Stimulated activated CD4-positive, alpha-beta T cell treated with anti-CD3 and anti-CD28 coated beads, Interleukin-12 subunit alpha, Interleukin-12 subunit beta, amount 100 ng/mL, for 4 hours (primary cell): Measurements from ENCODE around the gene VAV2.
"Not testable (repeated sequence)": the region's sequence is repeated elsewhere in the genome, so short reads cannot be mapped to it uniquely, and the experiment has no call there.

ENCODE experiments used
- DNase-seq: peaks from one replicate; pipeline ENCODE4 v3.0.0-alpha.2; 2020

The VAV2 gene

GRCh38 chr9:133777068-133777791 lies 214.9 kb downstream of the VAV2 start:
- no peak for DNase-seq

DNA sequence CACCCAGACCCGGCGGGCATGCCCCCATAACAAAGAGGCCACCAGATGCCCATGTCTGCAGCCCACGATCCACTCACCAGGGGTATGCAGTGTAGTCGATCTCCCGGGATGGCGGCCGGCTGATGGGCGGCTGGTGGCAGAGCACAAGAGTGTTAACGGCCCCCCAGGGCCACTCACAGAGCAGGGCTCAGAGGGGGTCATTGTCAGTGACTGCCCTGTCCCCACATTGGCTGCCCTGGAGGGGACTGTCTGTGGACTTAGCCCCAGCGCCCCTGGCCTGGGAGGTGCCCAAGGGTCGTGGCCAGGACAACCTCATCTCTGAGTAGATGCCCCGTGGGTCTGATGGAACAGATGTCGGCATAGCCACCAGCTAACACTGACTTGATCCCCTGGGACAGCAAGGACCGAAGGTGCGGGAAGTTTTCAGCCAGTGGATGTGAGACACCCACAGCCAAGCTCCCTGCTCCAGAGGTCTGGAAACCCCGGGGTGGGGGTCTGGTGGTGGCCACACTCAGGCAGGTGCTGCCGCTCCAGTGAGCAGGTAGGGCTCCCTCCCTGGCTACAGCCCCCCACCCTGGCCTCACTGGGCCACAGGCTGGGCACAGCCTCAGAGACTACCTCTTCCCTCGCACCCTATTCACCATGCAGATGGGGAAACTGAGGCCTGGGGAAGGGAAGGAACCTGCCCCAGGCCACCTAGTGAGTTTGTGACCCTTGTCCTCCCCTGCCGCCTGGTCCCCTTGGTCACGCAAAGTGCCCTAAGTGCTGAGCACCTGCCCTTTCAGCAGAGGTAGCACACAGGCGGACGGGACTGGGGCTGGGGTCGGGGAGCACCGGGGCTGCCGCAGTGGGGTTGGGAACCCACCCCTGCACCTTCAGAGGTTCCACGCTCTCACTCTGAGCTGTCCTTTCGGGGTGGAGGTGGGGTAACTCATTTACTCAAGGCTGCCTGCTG lies 215.9 kb downstream of the VAV2 start:
- no peak for DNase-seq

DNA sequence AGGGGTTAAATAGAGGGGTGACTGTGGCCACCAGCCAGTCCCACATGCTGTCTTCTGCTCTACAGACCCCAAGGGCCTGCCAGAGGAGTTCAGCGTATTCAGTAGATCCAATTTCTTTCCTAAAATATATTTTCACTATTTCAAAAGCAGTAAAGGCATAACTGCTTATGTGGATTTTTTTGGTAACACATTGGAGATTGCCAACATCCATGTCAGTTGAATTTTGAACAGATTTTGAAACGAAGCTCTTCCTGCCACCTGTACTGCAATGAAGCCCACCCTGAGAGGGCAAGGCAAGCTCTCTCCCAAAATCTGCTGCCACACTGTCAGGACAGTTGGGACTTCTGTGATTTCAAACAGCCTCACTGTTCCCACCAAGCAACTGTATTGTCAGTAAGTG lies 216.8 kb downstream of the VAV2 start:
- no peak for DNase-seq

- DNase-seq: no peak
These were observed 217.3 kb downstream of the VAV2 start for GRCh38 chr9:133774799-133775198.

- no peak for DNase-seq
These were observed 218.1 kb downstream of the VAV2 start for GRCh38 chr9:133773889-133774655.

- no peak for DNase-seq
These were observed 219.5 kb downstream of the VAV2 start for GRCh38 chr9:133772581-133772980.

- DNase-seq: no peak
These were observed 220.3 kb downstream of the VAV2 start for GRCh38 chr9:133771486-133772482.

DNA sequence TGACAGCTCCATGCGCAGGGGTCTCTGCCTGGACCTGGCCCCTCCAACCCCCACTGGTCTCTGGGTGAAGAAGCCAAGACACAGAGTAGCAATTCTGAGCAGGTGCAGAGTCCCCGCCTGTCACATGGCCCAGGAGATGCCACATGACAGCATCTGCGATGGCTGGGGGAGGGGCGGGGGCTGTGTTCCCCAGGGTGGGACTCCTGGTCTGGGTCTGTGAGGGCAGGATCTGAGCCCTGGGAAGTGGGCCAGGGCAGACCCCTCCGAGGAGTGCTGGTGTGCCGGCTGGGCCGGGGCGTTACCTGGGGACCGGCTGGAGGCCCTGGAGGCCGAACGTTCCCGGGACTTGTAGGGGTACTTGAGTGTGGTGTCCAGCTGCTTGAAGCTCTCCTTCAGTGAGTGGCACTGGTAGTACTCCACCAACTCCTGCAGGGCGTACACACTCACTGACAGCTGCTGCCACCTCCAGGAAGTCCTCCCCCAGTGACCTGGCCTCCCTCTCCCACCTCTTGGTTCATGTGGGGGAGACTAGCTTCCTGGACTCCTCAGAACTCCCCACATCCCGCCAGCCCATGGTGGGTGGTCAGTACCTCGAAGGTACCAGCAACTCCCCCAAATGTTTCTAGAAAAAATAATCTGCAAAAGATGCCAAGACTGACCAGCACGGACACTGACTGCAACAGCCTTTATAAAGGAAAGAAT lies 221.9 kb downstream of the VAV2 start:
- DNase-seq: no peak

GRCh38 chr9:133769511-133770075 lies 222.5 kb downstream of the VAV2 start:
- no peak for DNase-seq

GRCh38 chr9:133768859-133769510 lies 223.1 kb downstream of the VAV2 start:
- DNase-seq: no peak

- DNase-seq: no peak
These were observed 223.7 kb downstream of the VAV2 start for GRCh38 chr9:133768371-133768858.

- no peak for DNase-seq
These were observed 224.5 kb downstream of the VAV2 start for GRCh38 chr9:133767625-133768024.

- no peak for DNase-seq
These were observed 225.1 kb downstream of the VAV2 start for GRCh38 chr9:133767008-133767407.

GRCh38 chr9:133766234-133766633 lies 225.9 kb downstream of the VAV2 start:
- DNase-seq: not testable (repeated sequence)

DNA sequence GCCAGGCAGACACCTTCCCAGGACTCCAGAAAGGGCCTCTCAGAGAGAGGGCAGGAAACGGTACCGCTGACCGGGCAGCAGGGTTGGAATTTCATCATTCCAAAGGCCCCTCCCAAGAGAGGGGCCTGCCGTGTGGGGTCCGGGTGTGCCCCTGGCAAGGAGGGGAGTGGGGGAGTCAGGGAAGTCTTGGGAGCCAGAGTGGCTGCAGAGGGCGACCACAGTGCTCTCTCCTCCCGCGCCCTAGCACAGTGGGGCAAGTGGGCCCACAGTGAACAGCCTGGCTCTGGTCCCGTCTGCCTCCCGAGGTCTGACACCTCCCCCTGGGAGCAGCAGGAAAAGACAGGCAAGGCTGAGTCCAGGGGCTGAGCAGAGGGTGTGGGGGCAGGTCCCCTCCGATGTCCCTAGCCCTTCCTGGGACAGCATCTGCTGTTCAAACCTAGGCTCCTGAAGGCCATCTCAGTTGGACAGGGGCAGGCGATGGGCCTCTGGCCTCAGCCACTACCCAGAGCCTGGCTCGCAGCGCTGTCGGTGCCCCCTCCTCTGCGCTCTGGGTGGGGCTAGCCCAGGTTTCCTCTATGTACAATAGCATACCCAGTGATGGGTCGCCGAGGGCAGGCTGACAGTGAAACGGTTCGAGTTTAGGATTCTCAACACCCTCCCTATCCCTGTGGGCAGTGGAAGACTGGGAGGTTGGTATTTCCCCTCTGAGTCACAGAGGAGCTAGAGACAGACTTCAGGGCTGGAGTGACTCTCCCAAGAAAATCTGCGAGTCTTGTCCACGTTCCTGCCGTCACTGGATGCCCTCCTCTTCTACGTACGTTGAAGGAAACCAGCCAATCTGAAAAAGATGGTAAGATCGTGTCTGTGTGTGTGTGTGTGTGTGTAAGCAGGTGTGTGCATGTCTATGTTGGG lies 228.6 kb downstream of the VAV2 start:
- DNase-seq: no peak

- no peak for DNase-seq
These were observed 229.4 kb downstream of the VAV2 start for GRCh38 chr9:133762488-133763271.

GRCh38 chr9:133761641-133762248 lies 230.4 kb downstream of the VAV2 start:
- no peak for DNase-seq
